Activated CD4-positive, CD25-positive, alpha-beta regulatory T cell treated with anti-CD3 and anti-CD28 coated beads, Interleukin-2, amount 50 U/mL, for 16 hours (primary cell): ENCODE results near the gene ARHGAP32.
"Not testable (repeated sequence)": the region's sequence is repeated elsewhere in the genome, so short reads cannot be mapped to it uniquely, and the experiment has no call there.

Source experiments
- DNase-seq: peaks from one replicate; pipeline ENCODE4 v3.0.0-alpha.2; 2020; ENCODE audit warnings: low read depth, low spot score

ARHGAP32 gene

GRCh38 chr11:129202646-129203045 is 10.5 kb upstream of the ARHGAP32 start:
- no peak for DNase-seq

GRCh38 chr11:129195682-129196081 is 3.6 kb upstream of the ARHGAP32 start:
- DNase-seq: no peak

- no peak for DNase-seq
Observed at GRCh38 chr11:129191649-129192048, 476 bp downstream of the ARHGAP32 start.

- no peak for DNase-seq
Observed at GRCh38 chr11:129190087-129190486, 2.0 kb downstream of the ARHGAP32 start.

- DNase-seq: no peak
Observed at GRCh38 chr11:129189646-129190045, 2.5 kb downstream of the ARHGAP32 start.

- not testable (repeated sequence) for DNase-seq
Observed at GRCh38 chr11:129185082-129185481, 7.0 kb downstream of the ARHGAP32 start.

- no peak for DNase-seq
Observed at GRCh38 chr11:129184581-129184980, 7.5 kb downstream of the ARHGAP32 start.

GRCh38 chr11:129167315-129167714 is 24.8 kb downstream of the ARHGAP32 start:
- no peak for DNase-seq

GRCh38 chr11:129163714-129164164 is 28.4 kb downstream of the ARHGAP32 start:
- no peak for DNase-seq

GRCh38 chr11:129157080-129157479 is 35.0 kb downstream of the ARHGAP32 start:
- DNase-seq: not testable (repeated sequence)

- no peak for DNase-seq
Observed at GRCh38 chr11:129155745-129156144, 36.4 kb downstream of the ARHGAP32 start.

GRCh38 chr11:129148487-129148886 is 43.6 kb downstream of the ARHGAP32 start:
- DNase-seq: no peak

GRCh38 chr11:129146191-129146590 is 45.9 kb downstream of the ARHGAP32 start:
- no peak for DNase-seq

- no peak for DNase-seq
Observed at GRCh38 chr11:129145276-129145675, 46.8 kb downstream of the ARHGAP32 start.

GRCh38 chr11:129144256-129144655 is 47.9 kb downstream of the ARHGAP32 start:
- no peak for DNase-seq

- no peak for DNase-seq
Observed at GRCh38 chr11:129143335-129143734, 48.8 kb downstream of the ARHGAP32 start.

GRCh38 chr11:129141748-129142523 is 50.2 kb downstream of the ARHGAP32 start:
- no peak for DNase-seq

- no peak for DNase-seq
Observed at GRCh38 chr11:129131316-129131715, 60.8 kb downstream of the ARHGAP32 start.

GRCh38 chr11:129128881-129129620 is 63.1 kb downstream of the ARHGAP32 start:
- not testable (repeated sequence) for DNase-seq

- no peak for DNase-seq
Observed at GRCh38 chr11:129119036-129119435, 73.1 kb downstream of the ARHGAP32 start.

- DNase-seq: no peak
Observed at GRCh38 chr11:129117595-129118350, 74.4 kb downstream of the ARHGAP32 start.
